Retinal pigment epithelial cell (primary cell): ENCODE data around the gene ADK.
"Not testable (repeated sequence)": the region's sequence is repeated elsewhere in the genome, so short reads cannot be mapped to it uniquely, and the experiment has no call there.

Experiments
- DNase-seq: peaks from one replicate; pipeline ENCODE4 v3.0.0-alpha.2; 2010; ENCODE audit warnings: low read depth
- H3K4me3 ChIP-seq: 2 replicates; pipeline ENCODE4 v1.5.1; 2011; ENCODE audit warnings: mild to moderate bottlenecking, low read length, control low read depth, moderate library complexity
- CTCF ChIP-seq: conservative IDR thresholded peaks from 2 replicates; pipeline ENCODE4 v1.5.1; 2011; ENCODE audit warnings: low read depth, low read length, control low read depth, inconsistent platforms

The ADK gene

DNA sequence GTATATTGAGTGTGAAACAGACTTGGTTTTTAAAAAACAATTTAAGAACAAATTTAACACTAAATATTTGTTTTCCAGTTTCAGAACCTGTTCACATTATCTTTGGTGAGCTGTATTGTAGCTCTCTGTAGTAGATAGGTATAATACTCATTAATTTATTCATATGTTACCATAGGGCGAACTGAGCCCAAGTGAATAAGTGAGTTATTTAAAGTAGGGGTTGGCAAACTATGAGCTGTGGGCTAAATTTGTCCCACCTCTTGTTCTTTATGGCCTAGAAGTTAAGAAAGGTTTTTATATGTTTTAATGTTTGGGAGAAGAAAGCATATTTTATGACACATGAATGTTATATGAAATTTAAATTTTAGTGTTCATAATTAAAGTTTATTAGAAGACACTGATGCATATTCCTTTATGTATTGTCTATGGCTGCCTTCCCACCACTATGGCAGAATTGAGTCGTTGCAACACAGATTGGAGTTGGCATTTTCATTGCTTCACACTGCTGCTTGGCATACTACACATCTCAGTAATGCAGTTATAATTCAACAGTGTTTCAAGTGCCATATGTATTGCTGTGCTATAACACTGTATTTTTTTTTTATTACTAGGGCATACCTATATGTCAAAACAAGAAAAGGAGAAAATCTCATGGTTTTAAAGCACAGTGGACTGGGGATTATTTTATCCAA, 146.5 kb downstream of the ADK start:
- TF ChIP-seq CTCF = no peak
- no peak overlapping the region for H3K4me3 ChIP-seq
- DNase-seq = no peak

DNA sequence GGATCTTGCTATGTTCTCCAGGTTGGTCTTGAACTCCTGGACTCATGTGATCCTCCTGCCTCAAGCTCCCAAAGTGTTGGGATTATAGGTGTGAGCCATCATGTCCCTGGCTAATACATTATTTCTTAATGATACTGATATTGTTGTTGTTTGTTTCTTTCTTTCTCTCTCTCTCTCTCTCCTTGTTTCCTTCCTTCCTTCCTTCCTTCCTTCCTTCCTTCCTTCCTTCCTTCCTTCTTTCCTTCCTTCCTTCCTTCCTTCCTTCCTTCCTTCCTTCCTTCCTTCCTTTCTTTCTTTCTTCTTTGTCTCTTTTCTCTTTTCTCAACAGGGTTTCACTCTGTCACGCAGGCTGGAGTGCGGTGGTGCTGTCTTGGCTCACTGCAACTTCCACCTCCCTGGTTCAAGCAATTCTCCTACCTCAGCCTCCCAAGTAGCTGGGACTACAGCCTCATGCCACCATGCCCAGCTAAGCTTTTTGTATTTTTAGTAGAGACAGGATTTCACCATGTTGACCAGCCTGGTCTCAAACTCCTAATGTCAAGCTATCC, 149.1 kb downstream of the ADK start:
- H3K4me3 ChIP-seq, DNase-seq: not testable (repeated sequence)

GRCh38 chr10:74300666-74301065, 149.6 kb downstream of the ADK start:
- no peak overlapping the region for H3K4me3 ChIP-seq
- TF ChIP-seq CTCF = no peak
- DNase-seq = no peak

DNA sequence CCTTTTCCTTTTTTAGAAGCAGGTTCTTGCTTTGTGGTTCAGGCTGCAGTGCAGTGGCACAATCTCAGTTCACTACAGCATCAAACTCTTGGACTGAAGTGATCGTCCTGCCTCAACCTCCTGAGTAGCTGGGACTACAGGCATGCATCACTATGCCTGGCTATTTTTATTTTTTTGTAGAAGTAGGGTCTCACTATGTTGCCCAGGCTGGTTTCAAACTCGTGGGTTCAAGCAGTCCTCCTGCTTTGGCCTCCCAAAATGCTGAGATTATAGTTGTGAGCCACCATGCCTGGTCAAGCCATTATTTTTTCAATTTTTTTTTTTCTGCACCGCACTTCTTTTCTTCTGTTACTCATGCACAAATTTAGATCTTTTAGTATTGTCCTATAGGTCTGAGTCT, 154.7 kb downstream of the ADK start:
- DNase-seq = no peak
- no peak overlapping the region for H3K4me3 ChIP-seq
- TF ChIP-seq CTCF = no peak

DNA sequence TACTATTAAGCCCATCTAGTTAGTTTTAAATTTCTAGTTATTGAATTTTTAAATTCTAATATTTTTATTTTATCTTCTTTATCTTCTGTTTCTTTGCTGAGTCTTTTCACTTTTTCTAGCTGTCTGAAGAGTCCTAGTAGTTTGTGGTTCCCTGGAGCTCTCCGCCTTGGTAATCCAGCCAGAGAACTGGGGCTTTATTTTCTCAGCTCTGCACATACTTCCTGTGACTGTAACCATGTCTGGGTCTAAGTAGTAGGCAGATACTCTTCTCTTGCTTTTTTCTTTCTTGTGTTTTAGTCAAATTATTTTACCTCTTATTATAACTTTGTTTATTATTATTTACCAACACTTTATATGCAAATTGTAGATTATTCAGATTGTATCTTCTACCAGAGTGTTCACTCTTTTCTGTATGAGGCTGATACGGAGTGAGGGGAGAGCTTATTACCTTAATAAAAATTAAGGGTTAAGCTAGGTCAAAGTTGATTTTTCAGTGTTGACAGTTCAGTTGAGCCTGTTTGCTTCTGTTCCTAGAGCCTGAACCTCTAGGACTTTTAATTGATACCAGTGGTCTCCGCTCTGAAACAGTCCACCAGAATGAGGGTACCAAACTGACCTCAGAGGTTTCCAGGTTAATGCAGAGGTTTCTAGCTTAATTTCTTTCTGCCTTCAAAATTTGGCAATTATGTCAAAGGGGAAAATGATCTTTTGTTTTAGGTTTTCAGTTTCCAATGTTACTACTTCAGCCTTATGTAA, 155.4 kb downstream of the ADK start:
- DNase-seq = no peak
- H3K4me3 ChIP-seq = no peak overlapping the region
- no peak for TF ChIP-seq CTCF

GRCh38 chr10:74307061-74307651, 156.1 kb downstream of the ADK start:
- TF ChIP-seq CTCF = no peak
- H3K4me3 ChIP-seq = no peak overlapping the region
- no peak for DNase-seq

GRCh38 chr10:74310652-74311257, 159.7 kb downstream of the ADK start:
- no peak for DNase-seq
- H3K4me3 ChIP-seq = no peak overlapping the region
- TF ChIP-seq CTCF = no peak
